Stimulated activated CD8-positive, alpha-beta memory T cell treated with anti-CD3 and anti-CD28 coated beads, Interleukin-7, amount 100 ng/mL, for 24 hours (primary cell): ENCODE data around the gene APAF1.

Experiments
- DNase-seq: peaks from one replicate; pipeline ENCODE4 v3.0.0-alpha.2; 2020; ENCODE audit warnings: low read depth

APAF1 gene

GRCh38 chr12:98660521-98660920 lies 15.4 kb downstream of the APAF1 start:
- no peak for DNase-seq

GRCh38 chr12:98669751-98670150 lies 24.7 kb downstream of the APAF1 start:
- DNase-seq = no peak

- DNase-seq = no peak
Observed at GRCh38 chr12:98671459-98671858, 26.4 kb downstream of the APAF1 start.

- no peak for DNase-seq
Observed at GRCh38 chr12:98674841-98675240, 29.8 kb downstream of the APAF1 start.

- DNase-seq = no peak
Observed at GRCh38 chr12:98678236-98678945, 33.3 kb downstream of the APAF1 start.

- DNase-seq = no peak
Observed at GRCh38 chr12:98678946-98679610, 34.0 kb downstream of the APAF1 start.

GRCh38 chr12:98679611-98680005 lies 34.5 kb downstream of the APAF1 start:
- DNase-seq = no peak

GRCh38 chr12:98684199-98684598 lies 39.1 kb downstream of the APAF1 start:
- DNase-seq = no peak

GRCh38 chr12:98686603-98687002 lies 41.5 kb downstream of the APAF1 start:
- DNase-seq = no peak

GRCh38 chr12:98691351-98691750 lies 46.3 kb downstream of the APAF1 start:
- DNase-seq = no peak

- DNase-seq = no peak
Observed at GRCh38 chr12:98696036-98696646, 51.1 kb downstream of the APAF1 start.

- DNase-seq = no peak
Observed at GRCh38 chr12:98697209-98697608, 52.1 kb downstream of the APAF1 start.

- DNase-seq = no peak
Observed at GRCh38 chr12:98698603-98699463, 53.7 kb downstream of the APAF1 start.

- no peak for DNase-seq
Observed at GRCh38 chr12:98699586-98699985, 54.5 kb downstream of the APAF1 start.

GRCh38 chr12:98701166-98701565 lies 56.1 kb downstream of the APAF1 start:
- DNase-seq = no peak

GRCh38 chr12:98709022-98709421 lies 63.9 kb downstream of the APAF1 start:
- DNase-seq = no peak

GRCh38 chr12:98714426-98714825 lies 69.3 kb downstream of the APAF1 start:
- DNase-seq = no peak

- DNase-seq = no peak
Observed at GRCh38 chr12:98719515-98720504, 74.7 kb downstream of the APAF1 start.

GRCh38 chr12:98721204-98721702 lies 76.2 kb downstream of the APAF1 start:
- DNase-seq = no peak

GRCh38 chr12:98724384-98725155 lies 79.5 kb downstream of the APAF1 start:
- DNase-seq = no peak
